Stimulated activated CD4-positive, alpha-beta T cell treated with anti-CD3 and anti-CD28 coated beads, Interleukin-2, amount 100 ng/mL, for 24 hours (primary cell): ENCODE measurements around the gene ACKR1.

ENCODE experiments used
- DNase-seq, 2 donors: peaks; one replicate each; pipeline ENCODE4 v3.0.0-alpha.2; 2020

Gene ACKR1

GRCh38 chr1:159223004-159223403 lies 18.3 kb downstream of the ACKR1 start:
- no peak for DNase-seq

DNA sequence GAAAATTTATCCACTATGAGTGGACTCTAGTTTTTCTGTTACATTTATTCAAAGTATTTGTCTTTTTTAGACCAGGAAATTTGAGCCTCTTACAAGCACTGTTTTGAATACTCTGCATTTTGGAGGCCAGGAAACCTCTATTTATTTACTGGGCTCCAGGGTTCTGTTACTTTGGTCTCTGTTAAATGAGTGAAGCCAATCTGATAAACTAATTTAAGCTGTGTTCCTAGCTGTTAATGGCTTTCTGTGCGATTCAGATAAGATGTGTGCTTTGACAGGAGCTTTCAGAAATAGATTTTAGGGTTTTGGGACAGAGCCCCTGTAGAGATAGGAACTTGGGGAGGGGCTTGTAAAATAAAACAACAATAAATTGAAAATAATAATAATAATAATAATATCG lies 23.9 kb downstream of the ACKR1 start:
- DNase-seq: no peak

GRCh38 chr1:159229260-159229885 lies 24.7 kb downstream of the ACKR1 start:
- DNase-seq: no peak

GRCh38 chr1:159229896-159230295 lies 25.2 kb downstream of the ACKR1 start:
- DNase-seq: no peak

GRCh38 chr1:159239551-159240220 lies 35.0 kb downstream of the ACKR1 start:
- no peak for DNase-seq

- DNase-seq: no peak
Observed at GRCh38 chr1:159247266-159247665, 42.6 kb downstream of the ACKR1 start.

DNA sequence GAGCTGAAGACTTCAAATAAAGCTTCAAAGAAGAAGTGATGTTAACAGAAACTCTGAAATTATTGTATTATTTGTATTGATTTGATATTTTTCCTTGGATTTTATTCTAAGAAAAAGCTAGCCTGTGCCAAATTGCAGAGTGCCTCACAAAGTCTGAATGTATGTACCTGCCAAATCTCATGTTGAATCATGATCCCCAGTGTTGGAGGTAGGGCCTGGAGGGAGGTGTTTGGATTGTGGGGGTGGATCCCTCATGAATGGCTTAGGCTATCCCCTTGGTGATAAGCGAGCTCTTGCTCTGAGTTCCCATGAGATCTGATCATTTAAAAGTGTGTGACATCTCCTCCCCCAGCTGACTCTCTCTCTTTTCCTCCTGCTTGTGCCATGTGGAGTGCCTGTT lies 43.6 kb downstream of the ACKR1 start:
- no peak for DNase-seq

DNA sequence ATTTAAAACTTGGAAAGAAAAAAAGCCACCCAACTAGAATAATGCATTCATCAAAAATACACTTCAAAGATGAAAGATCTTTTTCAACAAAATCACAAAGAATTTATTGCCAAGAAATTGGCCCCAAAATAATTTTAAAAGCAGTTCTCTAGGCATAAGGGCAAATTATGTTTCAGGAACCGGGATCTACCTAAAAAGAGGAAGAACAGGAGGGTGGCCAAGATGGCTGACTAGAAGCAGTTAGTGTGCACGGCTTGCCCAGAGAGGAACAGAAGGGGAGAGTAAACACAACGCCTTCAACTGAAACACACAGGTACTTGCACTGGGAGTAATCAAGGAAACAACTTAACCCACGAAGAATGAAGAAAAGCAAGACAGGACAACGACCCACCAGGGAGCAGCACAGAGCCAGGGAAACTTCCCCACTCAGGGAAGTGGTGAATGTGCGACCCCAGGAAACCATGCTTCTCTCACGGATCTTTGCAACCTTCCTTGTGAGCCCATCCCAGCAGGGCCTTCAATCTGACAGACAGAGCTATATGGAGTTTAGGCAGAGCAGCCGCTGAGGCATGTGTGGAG lies 46.1 kb downstream of the ACKR1 start:
- DNase-seq: no peak
